ENCODE data around the gene CDH22. TPM values are rescaled to one million over a fixed set of nuclear protein-coding genes. Genes with fewer than 3 reads are reported as not detected.

Gene CDH22
- total RNA-seq, 1 experiment from 2014 or later, result not detected

- ATAC-seq (no peak), DNase-seq (ENCODE audit: low read depth, low spot score) (no peak)
- ChIA-PET CTCF (no interaction called here), POLR2A (no interaction called here)
- TF ChIP-seq POLR2AphosphoS5 (IDR thresholded peaks at IDR 0.05; ENCODE audit: low read depth, low read length) (no peak), CTCF (IDR thresholded peaks at IDR 0.05) (no peak), TCF7L2 (IDR thresholded peaks at IDR 0.05; ENCODE audit: low read depth, low read length) (no peak), REST (IDR thresholded peaks at IDR 0.05; ENCODE audit: insufficient read depth in 1 of 2, low read depth in 2 of 2, low read length in 1 of 2) (no peak), SIN3A (IDR thresholded peaks at IDR 0.05; ENCODE audit: borderline replicate concordance, insufficient read depth, low read depth, low read length) (no peak)
- intact Hi-C loops (cut with micrococcal nuclease; ENCODE audit: unreplicated experiment), result no loop called here
- peaks cover 21% of the 10 kb centered on the region for H3K27me3 ChIP-seq (ENCODE audit: control insufficient read depth, insufficient read depth, low read length)
- no TSS peak for BruUV-seq (replicated peaks)
- no peaks in the 10 kb centered on the region for H3K36me3 ChIP-seq (ENCODE audit: control insufficient read depth, insufficient read depth, low read length)
- H3K9me3 ChIP-seq (ENCODE audit: control insufficient read depth, insufficient read depth, low read depth, low read length), result no peaks in the 10 kb centered on the region
- no peaks in the 10 kb centered on the region for H3K4me1 ChIP-seq (ENCODE audit: control insufficient read depth, insufficient read depth, low read length)
- in situ Hi-C loops (cut with HindIII; ENCODE audit: low pct_unique_long_range_greater_than_20kb, low sequenced_read_pairs), result no loop called here
- no peak overlapping the region for H3K27ac ChIP-seq (ENCODE audit: low read length)
- no peak overlapping the region for H3K4me3 ChIP-seq (ENCODE audit: low read depth in 2 of 2, low read length in 2 of 2)
These were observed 79.6 kb downstream of the CDH22 start for GRCh38 chr20:46228670-46229069.

- POLR2A ChIA-PET, result interaction anchor here (0.7 kb wide), 1 partner anchor 252 kb away, joined by 4 read pairs; no protein-coding TSS in a partner anchor
- in situ Hi-C loops (cut with HindIII; ENCODE audit: low pct_unique_long_range_greater_than_20kb, low sequenced_read_pairs), result no loop called here
- CTCF ChIA-PET, result no interaction called here
These were observed 81.0 kb downstream of the CDH22 start for GRCh38 chr20:46227272-46227767.

More at GRCh38 chr20:46227272-46227767, 81.0 kb downstream of the CDH22 start:
- Histone ChIP-seq H3K9me3 (ENCODE audit: control insufficient read depth, insufficient read depth, low read depth, low read length) (no peaks in the 10 kb centered on the region), H3K36me3 (ENCODE audit: control insufficient read depth, insufficient read depth, low read length) (no peaks in the 10 kb centered on the region), H3K4me1 (ENCODE audit: control insufficient read depth, insufficient read depth, low read length) (no peaks in the 10 kb centered on the region), H3K4me3 (ENCODE audit: low read depth in 2 of 2, low read length in 2 of 2) (peak overlapping the region in 1 of 2 experiments; percentile 32; a peak in 2 of 4 replicates), H3K27ac (ENCODE audit: low read length) (no peak overlapping the region), H3K27me3 (ENCODE audit: control insufficient read depth, insufficient read depth, low read length) (peaks cover 18% of the 10 kb centered on the region)
- TF ChIP-seq POLR2AphosphoS5 (IDR thresholded peaks at IDR 0.05; ENCODE audit: low read depth, low read length), result no peak
- TF ChIP-seq REST (IDR thresholded peaks at IDR 0.05; ENCODE audit: insufficient read depth in 1 of 2, low read depth in 2 of 2, low read length in 1 of 2), result no peak
- no peak for TF ChIP-seq TCF7L2 (IDR thresholded peaks at IDR 0.05; ENCODE audit: low read depth, low read length)
- TF ChIP-seq CTCF (IDR thresholded peaks at IDR 0.05), result no peak
- TF ChIP-seq SIN3A (IDR thresholded peaks at IDR 0.05; ENCODE audit: borderline replicate concordance, insufficient read depth, low read depth, low read length), result no peak
- ATAC-seq (no peak), DNase-seq (ENCODE audit: low read depth, low spot score) (no peak)
- intact Hi-C loops (cut with micrococcal nuclease; ENCODE audit: unreplicated experiment), result no loop called here
- BruUV-seq (replicated peaks), result no TSS peak
